ENCODE data around the gene CDCA5.

Gene CDCA5

DNA sequence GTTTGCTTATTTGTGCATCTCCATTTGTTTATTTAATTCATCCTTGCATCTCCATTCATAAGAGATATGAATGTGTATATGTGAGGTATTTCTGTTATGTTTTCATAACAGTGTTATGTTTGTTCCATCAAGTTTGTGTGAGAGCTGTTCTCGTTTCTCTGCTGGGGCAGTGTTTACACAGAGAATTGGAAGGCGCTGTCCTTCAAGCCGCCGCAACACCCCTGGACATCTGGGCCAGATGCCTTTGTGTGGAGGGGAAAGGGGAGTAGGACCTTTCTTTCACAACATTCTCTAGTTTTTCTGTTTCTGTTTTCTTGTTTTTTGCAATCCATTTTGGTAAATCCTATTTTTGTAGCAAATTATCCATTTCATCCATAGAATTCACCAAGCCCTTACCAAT lies 20.8 kb upstream of the CDCA5 start:
- peaks cover 0 to 4% of the 10 kb centered on the region in 2 donors for H3K4me1 ChIP-seq (ENCODE audit: control insufficient read depth in 1 of 2, insufficient read depth in 2 of 2, low read length in 2 of 2)
- no peak overlapping the region for H3K4me3 ChIP-seq (ENCODE audit: low read depth in 1 of 2, low read length in 2 of 2)
- H3K36me3 ChIP-seq (ENCODE audit: control insufficient read depth in 1 of 2, insufficient read depth in 2 of 2, low read length in 2 of 2): peaks cover 10 to 31% of the 10 kb centered on the region in 2 donors
- H3K9me3 ChIP-seq (ENCODE audit: control insufficient read depth in 1 of 2, low read length in 2 of 2): no peaks in the 10 kb centered on the region
- no peak overlapping the region for H3K27ac ChIP-seq (ENCODE audit: low read depth, low read length)
- H3K9ac ChIP-seq (ENCODE audit: low read depth in 1 of 2, low read length in 2 of 2): no peak overlapping the region
- H3K27me3 ChIP-seq (ENCODE audit: control insufficient read depth in 1 of 2, insufficient read depth in 2 of 2, low read length in 2 of 2): no peaks in the 10 kb centered on the region

GRCh38 chr11:65103476-65103875 lies 19.6 kb upstream of the CDCA5 start:
- Histone ChIP-seq H3K9me3 (ENCODE audit: control insufficient read depth in 1 of 2, low read length in 2 of 2) (no peaks in the 10 kb centered on the region), H3K4me3 (ENCODE audit: low read depth in 1 of 2, low read length in 2 of 2) (no peak overlapping the region), H3K4me1 (ENCODE audit: control insufficient read depth in 1 of 2, insufficient read depth in 2 of 2, low read length in 2 of 2) (peaks cover 0 to 4% of the 10 kb centered on the region in 2 donors), H3K9ac (ENCODE audit: low read depth in 1 of 2, low read length in 2 of 2) (no peak overlapping the region), H3K36me3 (ENCODE audit: control insufficient read depth in 1 of 2, insufficient read depth in 2 of 2, low read length in 2 of 2) (peaks cover 8 to 26% of the 10 kb centered on the region in 2 donors), H3K27ac (ENCODE audit: low read depth, low read length) (no peak overlapping the region), H3K27me3 (ENCODE audit: control insufficient read depth in 1 of 2, insufficient read depth in 2 of 2, low read length in 2 of 2) (no peaks in the 10 kb centered on the region)

- Histone ChIP-seq H3K9ac (ENCODE audit: low read depth in 1 of 2, low read length in 2 of 2) (no peak overlapping the region), H3K4me1 (ENCODE audit: control insufficient read depth in 1 of 2, insufficient read depth in 2 of 2, low read length in 2 of 2) (peaks cover 0 to 4% of the 10 kb centered on the region in 2 donors), H3K4me3 (ENCODE audit: low read depth in 1 of 2, low read length in 2 of 2) (no peak overlapping the region), H3K27me3 (ENCODE audit: control insufficient read depth in 1 of 2, insufficient read depth in 2 of 2, low read length in 2 of 2) (no peaks in the 10 kb centered on the region), H3K36me3 (ENCODE audit: control insufficient read depth in 1 of 2, insufficient read depth in 2 of 2, low read length in 2 of 2) (peaks cover 4 to 23% of the 10 kb centered on the region in 2 donors), H3K9me3 (ENCODE audit: control insufficient read depth in 1 of 2, low read length in 2 of 2) (no peaks in the 10 kb centered on the region), H3K27ac (ENCODE audit: low read depth, low read length) (no peak overlapping the region)
Measured at GRCh38 chr11:65102142-65103095, 18.6 kb upstream of the CDCA5 start.

- H3K9ac ChIP-seq (ENCODE audit: low read depth in 1 of 2, low read length in 2 of 2): no peak overlapping the region
- peaks cover 0 to 16% of the 10 kb centered on the region in 2 donors for H3K36me3 ChIP-seq (ENCODE audit: control insufficient read depth in 1 of 2, insufficient read depth in 2 of 2, low read length in 2 of 2)
- peaks cover 7 to 9% of the 10 kb centered on the region in 2 donors for H3K4me1 ChIP-seq (ENCODE audit: control insufficient read depth in 1 of 2, insufficient read depth in 2 of 2, low read length in 2 of 2)
- no peaks in the 10 kb centered on the region for H3K27me3 ChIP-seq (ENCODE audit: control insufficient read depth in 1 of 2, insufficient read depth in 2 of 2, low read length in 2 of 2)
- no peak overlapping the region for H3K4me3 ChIP-seq (ENCODE audit: low read depth in 1 of 2, low read length in 2 of 2)
- H3K9me3 ChIP-seq (ENCODE audit: control insufficient read depth in 1 of 2, low read length in 2 of 2): no peaks in the 10 kb centered on the region
- H3K27ac ChIP-seq (ENCODE audit: low read depth, low read length): no peak overlapping the region
Measured at GRCh38 chr11:65100674-65101350, 17.0 kb upstream of the CDCA5 start.

DNA sequence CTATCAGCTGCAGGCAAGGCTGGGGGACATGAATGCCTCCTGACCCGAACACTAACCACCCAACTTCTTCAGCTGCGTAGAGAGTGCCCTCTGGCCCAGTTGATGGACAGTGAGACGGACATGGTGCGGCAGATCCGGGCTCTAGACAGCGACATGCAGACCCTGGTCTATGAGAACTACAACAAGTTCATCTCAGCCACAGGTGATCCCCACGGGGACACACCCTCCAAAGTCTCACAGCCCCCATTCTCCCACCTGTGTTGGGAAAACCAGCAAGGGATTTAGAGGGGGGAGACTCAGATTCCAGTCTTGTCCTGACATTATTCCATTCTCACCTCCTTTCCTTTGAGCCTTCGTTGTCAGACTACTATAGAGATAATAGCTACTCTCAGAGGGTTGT lies 13.1 kb upstream of the CDCA5 start:
- Histone ChIP-seq H3K36me3 (ENCODE audit: control insufficient read depth in 1 of 2, insufficient read depth in 2 of 2, low read length in 2 of 2) (peaks cover 0 to 12% of the 10 kb centered on the region in 2 donors), H3K27me3 (ENCODE audit: control insufficient read depth in 1 of 2, insufficient read depth in 2 of 2, low read length in 2 of 2) (no peaks in the 10 kb centered on the region), H3K9me3 (ENCODE audit: control insufficient read depth in 1 of 2, low read length in 2 of 2) (no peaks in the 10 kb centered on the region), H3K4me1 (ENCODE audit: control insufficient read depth in 1 of 2, insufficient read depth in 2 of 2, low read length in 2 of 2) (peaks cover 9% of the 10 kb centered on the region in 2 donors), H3K9ac (ENCODE audit: low read depth in 1 of 2, low read length in 2 of 2) (peak overlapping the region; percentile 36 to 58), H3K4me3 (ENCODE audit: low read depth in 1 of 2, low read length in 2 of 2) (peak overlapping the region; percentile 79 to 94), H3K27ac (ENCODE audit: low read depth, low read length) (peak overlapping the region; percentile 89)

DNA sequence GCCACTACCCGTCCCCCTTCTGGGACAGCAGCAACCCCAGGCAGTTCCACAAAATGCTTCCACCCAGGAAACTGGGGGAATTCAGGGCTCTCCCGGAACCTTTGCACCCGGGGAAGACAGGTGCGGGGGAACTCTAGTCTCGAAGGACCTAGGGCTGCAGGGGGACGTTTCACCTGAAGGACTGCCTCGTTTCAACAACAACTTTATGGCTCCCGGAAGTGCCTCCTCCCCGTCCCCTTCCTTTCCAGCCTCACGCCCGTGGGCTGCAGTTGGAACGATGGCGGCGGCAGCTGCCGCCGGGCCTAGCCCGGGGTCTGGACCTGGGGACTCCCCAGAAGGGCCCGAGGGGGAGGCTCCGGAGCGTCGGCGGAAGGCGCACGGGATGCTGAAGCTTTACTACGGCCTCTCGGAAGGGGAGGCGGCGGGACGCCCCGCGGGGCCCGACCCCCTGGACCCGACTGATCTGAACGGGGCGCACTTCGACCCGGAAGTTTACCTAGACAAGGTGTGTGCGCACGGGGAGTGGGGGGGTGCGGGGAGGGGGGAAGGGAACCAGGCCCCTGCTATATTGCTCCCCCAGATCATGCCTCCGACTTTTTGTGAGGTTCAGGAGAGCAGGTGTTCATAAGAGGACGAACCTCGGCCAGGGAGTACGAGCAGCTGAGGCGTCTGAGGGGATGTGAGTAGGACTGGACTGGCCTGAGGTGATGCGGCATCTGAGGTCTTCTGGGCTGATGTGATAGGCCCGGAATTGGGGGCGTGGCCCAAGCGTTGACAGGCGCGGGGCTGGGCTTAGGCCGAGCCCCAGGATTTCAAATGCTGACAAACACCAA lies 12.3 kb upstream of the CDCA5 start, which contains the start of gene VPS51:
Gene VPS51, plus strand, starts transcription at position 241 of the 833 bp plus-strand sequence. Its CDS starts 37 bp downstream, at position 278.
- Histone ChIP-seq H3K27ac (ENCODE audit: low read depth, low read length) (peak within 1 kb of the TSS; percentile 89), H3K4me3 (ENCODE audit: low read depth in 1 of 2, low read length in 2 of 2) (peak within 1 kb of the TSS; percentile 79 to 94), H3K36me3 (ENCODE audit: control insufficient read depth in 1 of 2, insufficient read depth in 2 of 2, low read length in 2 of 2) (peaks cover 0 to 12% of the 10 kb centered on the region in 2 donors), H3K27me3 (ENCODE audit: control insufficient read depth in 1 of 2, insufficient read depth in 2 of 2, low read length in 2 of 2) (no peaks in the 10 kb centered on the region), H3K9ac (ENCODE audit: low read depth in 1 of 2, low read length in 2 of 2) (peak within 1 kb of the TSS; percentile 58 to 77), H3K4me1 (ENCODE audit: control insufficient read depth in 1 of 2, insufficient read depth in 2 of 2, low read length in 2 of 2) (peaks cover 9% of the 10 kb centered on the region in 2 donors), H3K9me3 (ENCODE audit: control insufficient read depth in 1 of 2, low read length in 2 of 2) (no peaks in the 10 kb centered on the region)

GRCh38 chr11:65095427-65095826 lies 11.6 kb upstream of the CDCA5 start:
- Histone ChIP-seq H3K4me3 (ENCODE audit: low read depth in 1 of 2, low read length in 2 of 2) (peak overlapping the region; percentile 79 to 94), H3K9me3 (ENCODE audit: control insufficient read depth in 1 of 2, low read length in 2 of 2) (no peaks in the 10 kb centered on the region), H3K27ac (ENCODE audit: low read depth, low read length) (no peak overlapping the region), H3K27me3 (ENCODE audit: control insufficient read depth in 1 of 2, insufficient read depth in 2 of 2, low read length in 2 of 2) (no peaks in the 10 kb centered on the region), H3K9ac (ENCODE audit: low read depth in 1 of 2, low read length in 2 of 2) (peak overlapping the region; percentile 35 to 77), H3K36me3 (ENCODE audit: control insufficient read depth in 1 of 2, insufficient read depth in 2 of 2, low read length in 2 of 2) (peaks cover 0 to 12% of the 10 kb centered on the region in 2 donors), H3K4me1 (ENCODE audit: control insufficient read depth in 1 of 2, insufficient read depth in 2 of 2, low read length in 2 of 2) (peaks cover 9% of the 10 kb centered on the region in 2 donors)

DNA sequence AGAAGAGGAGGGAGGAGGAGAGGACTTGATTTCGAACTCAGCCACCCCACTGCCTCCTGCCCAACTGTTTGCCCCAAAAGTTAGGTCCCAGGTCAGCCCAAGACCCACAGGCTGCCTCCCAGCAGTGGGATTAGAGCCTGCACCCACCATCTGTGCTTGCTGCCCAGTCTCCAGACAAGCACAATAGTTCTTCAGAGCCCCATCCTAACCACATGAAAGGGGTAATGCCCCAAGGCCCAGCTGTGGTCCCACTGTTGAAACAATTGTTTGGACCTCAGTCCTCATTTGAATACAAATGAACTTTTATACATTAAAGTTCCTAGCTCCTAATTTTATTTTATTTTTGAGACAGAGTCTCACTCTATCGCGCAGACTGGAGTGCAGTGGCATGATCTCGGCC lies 6.8 kb upstream of the CDCA5 start:
- peaks cover under 1 to 3% of the 10 kb centered on the region in 2 donors for H3K4me1 ChIP-seq (ENCODE audit: control insufficient read depth in 1 of 2, insufficient read depth in 2 of 2, low read length in 2 of 2)
- no peaks in the 10 kb centered on the region for H3K27me3 ChIP-seq (ENCODE audit: control insufficient read depth in 1 of 2, insufficient read depth in 2 of 2, low read length in 2 of 2)
- H3K36me3 ChIP-seq (ENCODE audit: control insufficient read depth in 1 of 2, insufficient read depth in 2 of 2, low read length in 2 of 2): peaks cover 18 to 43% of the 10 kb centered on the region in 2 donors
- no peak overlapping the region for H3K27ac ChIP-seq (ENCODE audit: low read depth, low read length)
- no peak overlapping the region for H3K9ac ChIP-seq (ENCODE audit: low read depth in 1 of 2, low read length in 2 of 2)
- no peak overlapping the region for H3K4me3 ChIP-seq (ENCODE audit: low read depth in 1 of 2, low read length in 2 of 2)
- H3K9me3 ChIP-seq (ENCODE audit: control insufficient read depth in 1 of 2, low read length in 2 of 2): no peaks in the 10 kb centered on the region

- Histone ChIP-seq H3K4me1 (ENCODE audit: control insufficient read depth in 1 of 2, insufficient read depth in 2 of 2, low read length in 2 of 2) (peaks cover 10 to 12% of the 10 kb centered on the region in 2 donors), H3K9ac (ENCODE audit: low read depth in 1 of 2, low read length in 2 of 2) (no peak overlapping the region), H3K27me3 (ENCODE audit: control insufficient read depth in 1 of 2, insufficient read depth in 2 of 2, low read length in 2 of 2) (no peaks in the 10 kb centered on the region), H3K9me3 (ENCODE audit: control insufficient read depth in 1 of 2, low read length in 2 of 2) (no peaks in the 10 kb centered on the region), H3K4me3 (ENCODE audit: low read depth in 1 of 2, low read length in 2 of 2) (no peak overlapping the region), H3K36me3 (ENCODE audit: control insufficient read depth in 1 of 2, insufficient read depth in 2 of 2, low read length in 2 of 2) (peaks cover 22 to 46% of the 10 kb centered on the region in 2 donors), H3K27ac (ENCODE audit: low read depth, low read length) (no peak overlapping the region)
Measured at GRCh38 chr11:65089621-65090020, 5.8 kb upstream of the CDCA5 start.

All from duodenal mucosa (tissue), 2 donors.